Glutamatergic neuron (in vitro differentiated cells): ENCODE data around the gene CEP350. TPM values are rescaled to one million over a fixed set of nuclear protein-coding genes. Genes with fewer than 3 reads are reported as not detected.

ENCODE experiments used
- DNase-seq: peaks from one replicate; pipeline ENCODE4 v3.0.0; 2022
- H3K27ac Mint-ChIP-seq: one replicate; pipeline ENCODE4 v1.8.0; 2020; ENCODE audit warnings: mild to moderate bottlenecking, mixed read lengths, inconsistent platforms; ENCODE audit not compliant: unreplicated experiment
- H3K27me3 Mint-ChIP-seq: one replicate; pipeline ENCODE4 v1.8.0; 2020; ENCODE audit warnings: mild to moderate bottlenecking, moderate library complexity, mixed read lengths, inconsistent platforms; ENCODE audit not compliant: unreplicated experiment
- H3K36me3 Mint-ChIP-seq: one replicate; pipeline ENCODE4 v1.8.0; 2020; ENCODE audit warnings: mild to moderate bottlenecking, mixed read lengths, inconsistent platforms; ENCODE audit not compliant: unreplicated experiment
- H3K4me1 Mint-ChIP-seq: one replicate; pipeline ENCODE4 v1.8.0; 2020; ENCODE audit warnings: mild to moderate bottlenecking, low read depth, mixed read lengths, inconsistent platforms; ENCODE audit not compliant: unreplicated experiment
- H3K4me3 Mint-ChIP-seq: one replicate; pipeline ENCODE4 v1.8.0; 2020; ENCODE audit warnings: mild to moderate bottlenecking, mixed read lengths, inconsistent platforms; ENCODE audit not compliant: unreplicated experiment
- H3K9me3 Mint-ChIP-seq: one replicate; pipeline ENCODE4 v1.8.0; 2020; ENCODE audit warnings: mild to moderate bottlenecking, moderate library complexity, mixed read lengths, inconsistent platforms; ENCODE audit not compliant: unreplicated experiment
- CTCF ChIP-seq: fragments of 200-600 bp; sonication (generic); IDR thresholded peaks from one replicate; pipeline ENCODE4 v1.5.0; 2021; ENCODE audit not compliant: partially characterized antibody, unreplicated experiment
- total RNA-seq: library from RNA; stranded (reverse); fragmentation: NEBNext Ultra II Directional; extraction: Animal tissue kit (Norgen Biotek cat#: 25700); gene quantifications from one replicate; pipeline ENCODE4 v1.2.1, GENCODE V29; 2021; ENCODE audit not compliant: unreplicated experiment

The CEP350 gene
- total RNA-seq, 1 donor from 2014 or later, result 36.6 TPM

GRCh38 chr1:180053594-180054567 is 99.3 kb downstream of the CEP350 start:
- no peak for DNase-seq
- no peaks in the 10 kb centered on the region for H3K27me3 Mint-ChIP-seq
- H3K27ac Mint-ChIP-seq, result no peak overlapping the region
- no peaks in the 10 kb centered on the region for H3K4me1 Mint-ChIP-seq
- no peak overlapping the region for H3K4me3 Mint-ChIP-seq
- no peaks in the 10 kb centered on the region for H3K9me3 Mint-ChIP-seq
- no peak for TF ChIP-seq CTCF
- H3K36me3 Mint-ChIP-seq, result no peaks in the 10 kb centered on the region

DNA sequence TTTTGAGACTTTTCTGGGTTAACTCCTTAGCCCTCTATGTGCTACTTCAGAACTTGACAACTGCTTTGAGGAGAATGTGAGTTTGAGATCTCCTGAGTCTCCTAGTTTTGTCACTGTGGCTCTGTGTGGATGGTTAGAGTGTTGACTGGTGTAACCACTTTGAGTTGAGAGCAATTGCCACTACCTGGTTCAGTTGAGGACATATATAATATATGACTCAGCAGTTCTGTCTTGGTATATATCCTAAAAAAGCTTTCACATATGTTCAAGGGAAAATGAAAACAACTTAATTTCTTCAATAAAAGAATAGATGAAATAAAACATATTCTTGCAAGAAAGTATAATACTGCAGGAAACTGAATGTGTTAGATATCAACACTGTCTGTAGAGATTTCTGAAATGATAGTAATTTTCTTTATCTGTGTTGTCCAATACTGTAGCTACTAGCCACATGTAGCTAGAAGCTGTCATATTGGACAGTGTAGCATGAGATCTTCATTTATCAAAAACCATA is 103.3 kb downstream of the CEP350 start:
- Mint-ChIP-seq H3K4me1 (no peaks in the 10 kb centered on the region), H3K27me3 (no peaks in the 10 kb centered on the region), H3K27ac (no peak overlapping the region), H3K9me3 (no peaks in the 10 kb centered on the region), H3K36me3 (no peaks in the 10 kb centered on the region), H3K4me3 (no peak overlapping the region)
- no peak for DNase-seq
- TF ChIP-seq CTCF, result no peak

DNA sequence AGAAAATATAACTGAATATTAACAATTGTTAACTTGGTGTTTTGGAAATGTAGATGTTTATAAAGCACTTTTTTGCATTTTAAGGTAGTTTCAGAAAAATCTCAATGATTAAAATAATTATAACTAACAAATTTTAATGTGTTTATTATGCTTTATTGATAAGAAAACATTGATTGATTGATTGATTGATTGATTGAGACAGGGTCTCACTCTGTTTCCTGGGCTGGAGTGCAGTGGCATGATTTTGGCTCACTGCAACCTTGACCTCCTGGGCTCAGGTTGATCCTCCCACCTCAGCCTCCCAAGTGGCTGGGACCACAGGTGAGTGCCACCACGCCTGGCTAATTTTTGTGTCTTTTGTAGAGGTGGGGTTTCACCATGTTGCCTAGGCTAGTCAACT is 106.4 kb downstream of the CEP350 start:
- H3K4me1 Mint-ChIP-seq, result no peaks in the 10 kb centered on the region
- H3K27me3 Mint-ChIP-seq, result no peaks in the 10 kb centered on the region
- DNase-seq, result no peak
- H3K4me3 Mint-ChIP-seq, result no peak overlapping the region
- TF ChIP-seq CTCF, result no peak
- no peaks in the 10 kb centered on the region for H3K36me3 Mint-ChIP-seq
- H3K9me3 Mint-ChIP-seq, result no peaks in the 10 kb centered on the region
- no peak overlapping the region for H3K27ac Mint-ChIP-seq

DNA sequence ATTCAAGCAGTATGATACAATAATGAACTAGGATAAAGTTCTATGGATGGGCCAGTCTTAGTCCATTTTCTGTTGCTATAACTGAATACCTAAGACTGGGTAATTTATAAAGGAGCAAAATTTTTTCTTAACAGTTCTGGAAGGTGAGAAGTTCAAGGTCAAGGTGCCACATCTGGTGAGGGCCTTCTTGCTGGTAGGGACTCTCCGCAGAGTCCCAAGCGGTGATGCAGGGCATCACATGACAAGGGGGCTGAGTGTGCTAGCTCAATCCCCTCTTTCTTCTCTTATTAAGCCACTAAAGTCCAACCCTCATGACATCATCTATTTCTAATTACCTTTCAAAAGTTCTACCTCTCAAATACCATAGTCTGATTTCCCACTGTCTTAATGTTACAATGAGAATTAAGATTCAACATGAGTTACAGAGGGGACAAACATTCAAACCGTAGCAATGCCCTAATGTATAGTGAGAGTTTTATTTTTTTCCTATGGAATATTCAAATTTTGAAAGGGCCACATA is 107.9 kb downstream of the CEP350 start:
- H3K27ac Mint-ChIP-seq, result no peak overlapping the region
- H3K9me3 Mint-ChIP-seq, result no peaks in the 10 kb centered on the region
- no peaks in the 10 kb centered on the region for H3K36me3 Mint-ChIP-seq
- H3K4me1 Mint-ChIP-seq, result no peaks in the 10 kb centered on the region
- H3K4me3 Mint-ChIP-seq, result no peak overlapping the region
- H3K27me3 Mint-ChIP-seq, result no peaks in the 10 kb centered on the region
- DNase-seq, result no peak
- TF ChIP-seq CTCF, result no peak

GRCh38 chr1:180065408-180065807 is 110.8 kb downstream of the CEP350 start:
- Mint-ChIP-seq H3K27ac (no peak overlapping the region), H3K4me1 (no peaks in the 10 kb centered on the region), H3K27me3 (no peaks in the 10 kb centered on the region), H3K9me3 (no peaks in the 10 kb centered on the region), H3K36me3 (no peaks in the 10 kb centered on the region), H3K4me3 (no peak overlapping the region)
- DNase-seq, result no peak
- no peak for TF ChIP-seq CTCF
